Calu3 (cell line): ENCODE data around the gene OSBPL3. TPM values are rescaled to one million over a fixed set of nuclear protein-coding genes. Genes with fewer than 3 reads are reported as not detected.

Experiments used
- BruUV-seq: library from RNA; stranded (reverse); fragments of 400-500 nt; replicated peaks from 2 replicates; lab custom pipeline; 2021; lab: Mats Ljungman, UMichigan
- CTCF ChIA-PET: fragments of 300-600 bp; sonication (Branson Sonifier 250); formaldehyde crosslinking; loops from one replicate; lab custom pipeline; 2022; ENCODE audit warnings: antibody characterized with exemption; lab: Charles Lee
- DNase-seq: peaks from one replicate; pipeline ENCODE4 v3.0.0; 2022
- H3K27ac Mint-ChIP-seq: one replicate; pipeline ENCODE4 v1.8.0; 2022; ENCODE audit warnings: mixed read lengths; ENCODE audit not compliant: unreplicated experiment
- H3K27me3 Mint-ChIP-seq: one replicate; pipeline ENCODE4 v1.8.0; 2022; ENCODE audit warnings: mixed read lengths; ENCODE audit not compliant: unreplicated experiment
- H3K36me3 Mint-ChIP-seq: one replicate; pipeline ENCODE4 v1.8.0; 2022; ENCODE audit warnings: mild to moderate bottlenecking, moderate library complexity, mixed read lengths; ENCODE audit not compliant: insufficient read depth, unreplicated experiment
- H3K4me1 Mint-ChIP-seq: one replicate; pipeline ENCODE4 v1.8.0; 2022; ENCODE audit warnings: mild to moderate bottlenecking, low read depth, mixed read lengths; ENCODE audit not compliant: unreplicated experiment
- H3K4me3 Mint-ChIP-seq: one replicate; pipeline ENCODE4 v1.8.0; 2022; ENCODE audit warnings: mild to moderate bottlenecking, low read depth, moderate library complexity, mixed read lengths; ENCODE audit not compliant: unreplicated experiment
- H3K9me3 Mint-ChIP-seq: one replicate; pipeline ENCODE4 v1.8.0; 2022; ENCODE audit warnings: low read depth, mixed read lengths; ENCODE audit not compliant: unreplicated experiment
- CTCF ChIP-seq: fragments of 200-600 bp; IDR thresholded peaks from one replicate; pipeline ENCODE4 v1.8.0; 2022; ENCODE audit warnings: antibody characterized with exemption; ENCODE audit not compliant: unreplicated experiment
- intact Hi-C: fragments of 100-400 bp; cut with micrococcal nuclease; formaldehyde crosslinking; loops from one replicate; pipeline ENCODE4 v1.10.0; 2022; ENCODE audit not compliant: unreplicated experiment
- total RNA-seq: library from RNA; stranded (reverse); gene quantifications from 2 replicates; pipeline ENCODE4 v1.2.3, GENCODE V29; 2022

The OSBPL3 gene
- total RNA-seq, 1 experiment from 2014 or later: 136 TPM

DNA sequence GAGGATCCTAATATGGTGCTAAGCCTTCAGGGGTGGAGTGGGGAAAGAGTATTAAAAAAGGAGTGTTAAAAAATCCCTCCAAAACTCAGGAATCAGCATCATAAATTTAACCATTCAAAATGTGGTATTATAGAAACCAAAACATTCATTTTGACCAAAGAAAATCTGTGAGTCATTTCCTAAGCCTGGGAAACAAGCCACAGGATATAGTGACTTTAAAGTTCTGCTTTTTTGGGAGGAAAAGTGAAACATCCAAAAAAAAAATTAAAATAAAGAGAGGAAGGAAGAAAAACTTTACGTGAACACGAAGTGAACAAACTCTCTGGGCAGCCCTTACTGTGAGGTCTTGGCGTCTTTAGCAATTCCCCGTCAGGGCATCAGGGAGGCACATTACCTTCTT is 148.7 kb downstream of the OSBPL3 start:
- H3K27ac Mint-ChIP-seq: peak overlapping the region; percentile 82
- intact Hi-C loops: no loop called here
- DNase-seq: no peak
- no peak overlapping the region for H3K4me3 Mint-ChIP-seq
- CTCF ChIA-PET: interaction anchor here (0.7 kb wide), 1 partner anchor 142 kb away, joined by 4 read pairs; no protein-coding TSS in a partner anchor
- H3K4me1 Mint-ChIP-seq: peaks cover 71% of the 10 kb centered on the region
- no peak for TF ChIP-seq CTCF
- no peaks in the 10 kb centered on the region for H3K9me3 Mint-ChIP-seq
- H3K27me3 Mint-ChIP-seq: no peaks in the 10 kb centered on the region
- no TSS peak for BruUV-seq
- H3K36me3 Mint-ChIP-seq: peaks cover 52% of the 10 kb centered on the region

DNA sequence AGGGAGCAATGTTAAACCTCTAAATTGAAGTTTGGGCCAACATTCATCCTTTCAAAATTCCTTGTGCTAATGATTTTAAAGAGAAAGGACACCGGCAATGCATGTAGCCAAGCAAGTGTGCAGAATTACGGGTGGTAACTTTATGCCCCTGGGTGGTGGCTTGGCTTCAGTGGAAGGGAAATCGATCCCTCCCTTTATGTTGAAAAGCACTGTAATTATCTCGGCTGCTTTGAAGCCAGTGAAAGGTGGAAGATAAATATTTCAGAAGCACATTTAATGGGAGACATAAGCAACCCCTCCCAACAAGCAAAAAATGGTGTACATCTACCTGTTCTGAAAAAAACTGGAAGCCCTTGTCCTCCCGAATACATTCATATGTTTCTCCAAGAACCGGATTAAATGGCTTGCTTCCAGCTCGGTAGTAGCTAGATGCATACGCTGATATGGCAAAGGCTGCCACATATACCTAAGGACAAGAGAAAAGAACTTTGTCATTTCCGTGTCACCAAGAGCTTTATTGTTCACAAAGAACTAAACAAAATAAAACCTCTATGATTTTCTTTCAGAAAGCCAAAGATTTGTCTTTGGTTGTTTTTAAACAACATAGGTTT is 149.4 kb downstream of the OSBPL3 start:
- Mint-ChIP-seq H3K9me3 (no peaks in the 10 kb centered on the region), H3K4me1 (peaks cover 78% of the 10 kb centered on the region), H3K27ac (peak overlapping the region; percentile 82), H3K36me3 (peaks cover 56% of the 10 kb centered on the region), H3K27me3 (no peaks in the 10 kb centered on the region), H3K4me3 (no peak overlapping the region)
- intact Hi-C loops: no loop called here
- CTCF ChIA-PET: no interaction called here
- no TSS peak for BruUV-seq
- TF ChIP-seq CTCF: no peak
- DNase-seq: no peak

DNA sequence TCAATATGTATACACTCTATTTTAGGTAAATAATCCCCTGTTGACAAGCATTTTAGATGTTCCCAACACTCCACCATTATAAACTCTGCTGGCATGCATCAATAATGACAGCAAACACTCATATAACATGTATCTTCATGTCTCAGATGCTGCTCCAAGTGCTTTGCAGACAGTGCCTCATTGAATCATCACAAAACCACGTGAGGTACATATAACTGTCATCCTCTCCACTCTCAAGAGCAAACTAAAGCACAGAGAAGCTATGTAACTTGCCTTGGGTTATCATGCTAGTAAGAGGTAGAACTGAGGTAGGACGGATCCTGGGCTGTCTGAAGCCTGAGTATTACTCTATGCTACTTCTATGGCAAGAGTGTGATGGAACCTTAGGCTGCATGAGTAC is 150.2 kb downstream of the OSBPL3 start:
- BruUV-seq: no TSS peak
- DNase-seq: no peak
- no peak for TF ChIP-seq CTCF
- Mint-ChIP-seq H3K27ac (peak overlapping the region; percentile 53), H3K36me3 (peaks cover 64% of the 10 kb centered on the region), H3K27me3 (no peaks in the 10 kb centered on the region), H3K4me3 (no peak overlapping the region), H3K4me1 (peaks cover 86% of the 10 kb centered on the region), H3K9me3 (no peaks in the 10 kb centered on the region)
- CTCF ChIA-PET: no interaction called here
- intact Hi-C loops: no loop called here

GRCh38 chr7:24828891-24829661 is 150.9 kb downstream of the OSBPL3 start:
- peak overlapping the region; percentile 53 for H3K27ac Mint-ChIP-seq
- DNase-seq: no peak
- no peaks in the 10 kb centered on the region for H3K9me3 Mint-ChIP-seq
- peaks cover 93% of the 10 kb centered on the region for H3K4me1 Mint-ChIP-seq
- BruUV-seq: no TSS peak
- intact Hi-C loops: no loop called here
- CTCF ChIA-PET: interaction anchor here (0.6 to 1.0 kb wide), 4 partner anchors 25 to 1686 kb away, joined by 3 read pairs; no protein-coding TSS in a partner anchor
- no peak overlapping the region for H3K4me3 Mint-ChIP-seq
- H3K27me3 Mint-ChIP-seq: no peaks in the 10 kb centered on the region
- H3K36me3 Mint-ChIP-seq: peaks cover 67% of the 10 kb centered on the region
- no peak for TF ChIP-seq CTCF
